GM19397 (cell line): ENCODE measurements around the gene TRO.

Source experiments
- ATAC-seq: cut with Tn5 transposase; IDR thresholded peaks from one replicate; pipeline ENCODE4 v1.9.1; 2021; ENCODE audit warnings: mild to moderate bottlenecking, moderate library complexity; ENCODE audit not compliant: unreplicated experiment

Gene TRO

GRCh38 chrX:54920610-54921426 lies at the start of gene TRO:
TRO (plus strand) TSS chrX:54920824; CDS start chrX:54922247, 1,423 bp downstream.
- ATAC-seq = no peak

- no peak for ATAC-seq
These were observed 34.9 kb upstream of the TRO start for GRCh38 chrX:54885740-54886139.

GRCh38 chrX:54891573-54891972 lies 29.1 kb upstream of the TRO start:
- no peak for ATAC-seq

GRCh38 chrX:54894159-54894558 lies 26.5 kb upstream of the TRO start:
- no peak for ATAC-seq

- ATAC-seq = no peak
These were observed 10.7 kb upstream of the TRO start for GRCh38 chrX:54909941-54910340.

GRCh38 chrX:54921427-54922021 lies 900 bp downstream of the TRO start:
- peak; percentile 84 for ATAC-seq

- ATAC-seq = no peak
These were observed 1.9 kb downstream of the TRO start for GRCh38 chrX:54922547-54922946.

- no peak for ATAC-seq
These were observed 2.8 kb downstream of the TRO start for GRCh38 chrX:54923376-54923775.

- ATAC-seq = no peak
These were observed 6.4 kb downstream of the TRO start for GRCh38 chrX:54926978-54927377.

- no peak for ATAC-seq
These were observed 8.3 kb downstream of the TRO start for GRCh38 chrX:54928876-54929275.

GRCh38 chrX:54930291-54931049 lies 9.8 kb downstream of the TRO start:
- ATAC-seq = no peak

GRCh38 chrX:54931107-54931506 lies 10.5 kb downstream of the TRO start:
- no peak for ATAC-seq

- ATAC-seq = no peak
These were observed 12.7 kb downstream of the TRO start for GRCh38 chrX:54933150-54933826.

GRCh38 chrX:54934058-54934457 lies 13.4 kb downstream of the TRO start:
- no peak for ATAC-seq

- no peak for ATAC-seq
These were observed 14.3 kb downstream of the TRO start for GRCh38 chrX:54934890-54935289.

GRCh38 chrX:54935306-54935705 lies 14.7 kb downstream of the TRO start:
- no peak for ATAC-seq

- ATAC-seq = no peak
These were observed 16.8 kb downstream of the TRO start for GRCh38 chrX:54937416-54937815.

- no peak for ATAC-seq
These were observed 24.2 kb downstream of the TRO start for GRCh38 chrX:54944816-54945215.

- no peak for ATAC-seq
These were observed 24.6 kb downstream of the TRO start for GRCh38 chrX:54945224-54945623.

GRCh38 chrX:54950730-54951375 lies 30.2 kb downstream of the TRO start:
- ATAC-seq = no peak

- no peak for ATAC-seq
These were observed 41.1 kb downstream of the TRO start for GRCh38 chrX:54961750-54962149.
